Thyroid gland (tissue), 4 donors: Measurements from ENCODE around the gene RBM19.

Experiments
- CTCF ChIP-seq, 6 experiments: fragments of 200-600 bp in 3 of 6; fragments of 450-650 bp in 3 of 6; sonication (generic) in 3 of 6; IDR thresholded peaks; one replicate each; pipeline ENCODE4 v1.5.1; 2016 to 2019; ENCODE audit warnings: antibody characterized with exemption in 6 of 6, mild to moderate bottlenecking in 2 of 6, inconsistent platforms in 1 of 6, moderate library complexity in 1 of 6
- POLR2A ChIP-seq, 2 donors: fragments of 450-650 bp; IDR thresholded peaks; one replicate each; pipeline ENCODE4 v1.6.1; 2017; ENCODE audit warnings: antibody characterized with exemption in 2 of 2, mild to moderate bottlenecking in 2 of 2, moderate library complexity in 1 of 2

DNA sequence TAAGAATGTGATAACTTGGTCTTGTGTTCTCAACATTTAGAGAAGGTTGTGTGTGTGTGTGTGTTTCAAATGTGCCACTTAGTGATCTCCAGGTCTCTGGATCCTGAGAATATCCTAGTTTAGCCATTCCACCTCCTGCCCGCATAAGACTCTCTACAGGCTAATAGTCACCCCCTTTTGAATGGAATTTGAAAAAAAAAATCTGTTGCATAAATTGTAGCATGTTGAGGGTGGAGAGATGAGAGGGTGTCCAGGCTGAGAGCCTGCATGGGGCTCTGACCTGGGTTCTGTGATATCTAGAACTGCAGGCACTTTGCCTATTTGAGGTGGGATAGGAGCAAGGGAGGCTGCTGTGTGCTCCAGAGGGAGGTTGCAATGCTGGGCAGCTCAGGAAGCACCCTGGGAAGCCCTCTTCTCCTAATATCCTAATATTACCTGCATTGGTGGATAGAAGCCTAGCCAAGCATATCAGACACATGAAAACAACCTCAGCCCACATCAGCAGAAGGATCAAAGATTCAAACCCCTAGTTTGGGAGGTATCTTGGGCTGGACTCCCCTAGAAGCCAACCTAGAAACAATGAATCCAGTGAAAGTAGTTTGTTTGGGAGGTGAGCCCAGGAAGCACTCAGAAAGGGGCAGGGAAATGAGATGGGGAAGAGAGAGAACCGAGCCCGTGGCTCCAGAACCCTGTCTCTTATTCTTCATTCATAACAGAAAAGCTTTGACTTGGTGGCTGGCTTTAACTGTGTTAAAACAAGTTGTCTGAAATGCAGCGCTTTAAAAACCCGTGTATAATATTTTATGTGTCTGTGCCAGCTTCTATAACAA lies 35.6 kb upstream of the RBM19 start:
- TF ChIP-seq POLR2A (IDR thresholded peaks at IDR 0.05) (no peak), CTCF (IDR thresholded peaks at IDR 0.05) (no peak)
